ENCODE measurements around the gene ARMH1. TPM values are rescaled to one million over a fixed set of nuclear protein-coding genes. Genes with fewer than 3 reads are reported as not detected.

The ARMH1 gene
- total and polyA plus RNA-seq, 2 experiments from 2014 or later: 3.1 to 6.3 TPM

GRCh38 chr1:44721485-44722361, 47.2 kb downstream of the ARMH1 start:
- H2AFZ ChIP-seq: no peak overlapping the region

GRCh38 chr1:44723064-44723463, 48.5 kb downstream of the ARMH1 start:
- H3K9me2 ChIP-seq (replicated peaks; ENCODE audit: insufficient read depth): no peaks in the 10 kb centered on the region
- 95% methylated on average over 9 of the region's 9 CpGs for WGBS (ENCODE audit: low lambda C conversion rate, missing lambda C conversion rate)
- H3K27me3 ChIP-seq: no peaks in the 10 kb centered on the region
- no peak overlapping the region for H3K27ac ChIP-seq
- H3K4me2 ChIP-seq: no peak overlapping the region
- no peaks in the 10 kb centered on the region for H3K4me1 ChIP-seq (ENCODE audit: insufficient read depth)
- no peaks in the 10 kb centered on the region for H3K36me3 ChIP-seq (replicated peaks; ENCODE audit: insufficient read depth, low read depth)
- no peak overlapping the region for H2AFZ ChIP-seq
- no peaks in the 10 kb centered on the region for H3K79me2 ChIP-seq
- DNase-seq (ENCODE audit: low spot score): no peak
- H3K9me3 ChIP-seq (ENCODE audit: low read depth): no peaks in the 10 kb centered on the region
- no peaks in the 10 kb centered on the region for H4K20me1 ChIP-seq (ENCODE audit: insufficient read depth, poor library complexity, severe bottlenecking)
- TF ChIP-seq EZH2phosphoT487 (IDR thresholded peaks at IDR 0.05; ENCODE audit: low read depth, severe bottlenecking, unreplicated experiment): no peak
- TF ChIP-seq CTCF (IDR thresholded peaks at IDR 0.05; ENCODE audit: poor library complexity): no peak
- TF ChIP-seq EZH2 (IDR thresholded peaks at IDR 0.05; ENCODE audit: borderline replicate concordance): no peak
- H3K4me3 ChIP-seq: no peak overlapping the region

More at GRCh38 chr1:44721485-44722361, 47.2 kb downstream of the ARMH1 start:
- Histone ChIP-seq H3K36me3 (replicated peaks; ENCODE audit: insufficient read depth, low read depth) (no peaks in the 10 kb centered on the region), H3K79me2 (no peaks in the 10 kb centered on the region), H3K27ac (no peak overlapping the region), H3K27me3 (no peaks in the 10 kb centered on the region), H3K9me3 (ENCODE audit: low read depth) (no peaks in the 10 kb centered on the region), H3K4me2 (peak overlapping the region; percentile 6), H3K4me1 (ENCODE audit: insufficient read depth) (no peaks in the 10 kb centered on the region), H3K4me3 (no peak overlapping the region), H4K20me1 (ENCODE audit: insufficient read depth, poor library complexity, severe bottlenecking) (no peaks in the 10 kb centered on the region), H3K9me2 (replicated peaks; ENCODE audit: insufficient read depth) (no peaks in the 10 kb centered on the region)
- TF ChIP-seq EZH2phosphoT487 (IDR thresholded peaks at IDR 0.05; ENCODE audit: low read depth, severe bottlenecking, unreplicated experiment) (no peak), EZH2 (IDR thresholded peaks at IDR 0.05; ENCODE audit: borderline replicate concordance) (no peak)
- 48% methylated on average over 14 of the region's 14 CpGs for WGBS (ENCODE audit: low lambda C conversion rate, missing lambda C conversion rate)
- DNase-seq (ENCODE audit: low spot score): peak; percentile 56

- H2AFZ ChIP-seq: no peak overlapping the region
- TF ChIP-seq EZH2phosphoT487 (IDR thresholded peaks at IDR 0.05; ENCODE audit: low read depth, severe bottlenecking, unreplicated experiment) (no peak), EZH2 (IDR thresholded peaks at IDR 0.05; ENCODE audit: borderline replicate concordance) (no peak), CTCF (IDR thresholded peaks at IDR 0.05; ENCODE audit: poor library complexity) (no peak)
- H3K9me2 ChIP-seq (replicated peaks; ENCODE audit: insufficient read depth): no peaks in the 10 kb centered on the region
- H4K20me1 ChIP-seq (ENCODE audit: insufficient read depth, poor library complexity, severe bottlenecking): no peaks in the 10 kb centered on the region
- no peaks in the 10 kb centered on the region for H3K27me3 ChIP-seq
- no peak overlapping the region for H3K27ac ChIP-seq
- H3K4me1 ChIP-seq (ENCODE audit: insufficient read depth): no peaks in the 10 kb centered on the region
- H3K4me2 ChIP-seq: no peak overlapping the region
- no peaks in the 10 kb centered on the region for H3K79me2 ChIP-seq
- H3K9me3 ChIP-seq (ENCODE audit: low read depth): no peaks in the 10 kb centered on the region
- WGBS (ENCODE audit: low lambda C conversion rate, missing lambda C conversion rate): 93% methylated on average over 28 of the region's 28 CpGs
- no peaks in the 10 kb centered on the region for H3K36me3 ChIP-seq (replicated peaks; ENCODE audit: insufficient read depth, low read depth)
- DNase-seq (ENCODE audit: low spot score): no peak
- H3K4me3 ChIP-seq: no peak overlapping the region
These were observed 49.2 kb downstream of the ARMH1 start for GRCh38 chr1:44723496-44724295.

All from hepatocyte (in vitro differentiated cells).